Measurements from ENCODE around the gene SRC. TPM values are rescaled to one million over a fixed set of nuclear protein-coding genes. Genes with fewer than 3 reads are reported as not detected.

SRC gene
- total and polyA plus RNA-seq, 8 donors = 37.4 to 93.0 (median 71.5) TPM

DNA sequence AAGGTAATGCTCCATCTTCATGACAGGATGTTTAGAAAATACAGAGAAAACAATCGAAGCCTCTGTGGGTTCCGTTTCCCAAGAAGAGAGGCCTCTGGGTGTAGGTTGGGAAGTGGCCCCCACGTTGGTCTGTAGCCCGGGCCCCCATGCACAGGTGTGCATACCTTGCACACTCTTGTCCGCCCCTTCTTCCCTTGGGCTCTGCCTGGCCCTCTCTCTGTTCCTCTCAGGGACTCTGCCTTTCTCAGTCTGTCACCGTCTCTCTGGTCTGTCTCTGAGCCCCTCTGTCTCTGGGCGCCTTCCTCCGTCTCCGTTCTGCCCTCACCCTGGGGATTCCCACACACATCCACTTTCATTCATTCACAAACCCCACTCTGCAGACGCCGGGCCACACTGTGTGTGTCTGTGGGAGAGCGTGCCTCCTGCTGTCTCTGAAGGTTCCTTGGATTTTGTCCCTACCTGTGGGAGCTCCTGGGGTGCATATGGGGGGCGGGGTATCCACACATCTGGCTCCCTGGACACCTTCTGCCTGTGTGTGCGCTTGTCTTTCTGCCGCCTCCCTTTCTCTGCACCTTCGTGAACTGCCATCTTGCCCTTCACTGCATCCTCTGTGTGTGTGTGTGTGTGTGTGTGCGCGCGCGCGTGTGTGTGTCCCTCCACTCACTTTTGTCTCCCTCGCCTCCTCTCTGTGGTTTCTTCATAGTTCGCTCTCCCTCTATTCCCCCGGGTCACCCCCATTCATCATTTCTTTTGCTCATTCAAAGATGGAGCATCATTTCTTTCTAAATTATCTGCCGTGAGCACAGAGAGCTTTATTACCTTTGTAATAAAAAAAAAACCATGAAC, 75.3 kb downstream of the SRC start:
- Histone ChIP-seq H3K4me3 (no peak overlapping the region), H3K27me3 (peaks cover 0 to 79% of the 10 kb centered on the region in 2 donors), H3K9me3 (no peaks in the 10 kb centered on the region), H3K4me1 (no peaks in the 10 kb centered on the region), H3K27ac (no peak overlapping the region), H3K36me3 (no peaks in the 10 kb centered on the region)
- intact Hi-C loops (cut with DNase I) = no loop called here
- ATAC-seq (no peak), DNase-seq (no peak)
- TF ChIP-seq, protein P1, sequence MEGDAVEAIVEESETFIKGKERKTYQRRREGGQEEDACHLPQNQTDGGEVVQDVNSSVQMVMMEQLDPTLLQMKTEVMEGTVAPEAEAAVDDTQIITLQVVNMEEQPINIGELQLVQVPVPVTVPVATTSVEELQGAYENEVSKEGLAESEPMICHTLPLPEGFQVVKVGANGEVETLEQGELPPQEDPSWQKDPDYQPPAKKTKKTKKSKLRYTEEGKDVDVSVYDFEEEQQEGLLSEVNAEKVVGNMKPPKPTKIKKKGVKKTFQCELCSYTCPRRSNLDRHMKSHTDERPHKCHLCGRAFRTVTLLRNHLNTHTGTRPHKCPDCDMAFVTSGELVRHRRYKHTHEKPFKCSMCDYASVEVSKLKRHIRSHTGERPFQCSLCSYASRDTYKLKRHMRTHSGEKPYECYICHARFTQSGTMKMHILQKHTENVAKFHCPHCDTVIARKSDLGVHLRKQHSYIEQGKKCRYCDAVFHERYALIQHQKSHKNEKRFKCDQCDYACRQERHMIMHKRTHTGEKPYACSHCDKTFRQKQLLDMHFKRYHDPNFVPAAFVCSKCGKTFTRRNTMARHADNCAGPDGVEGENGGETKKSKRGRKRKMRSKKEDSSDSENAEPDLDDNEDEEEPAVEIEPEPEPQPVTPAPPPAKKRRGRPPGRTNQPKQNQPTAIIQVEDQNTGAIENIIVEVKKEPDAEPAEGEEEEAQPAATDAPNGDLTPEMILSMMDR (IDR thresholded peaks at IDR 0.05) = no peak

DNA sequence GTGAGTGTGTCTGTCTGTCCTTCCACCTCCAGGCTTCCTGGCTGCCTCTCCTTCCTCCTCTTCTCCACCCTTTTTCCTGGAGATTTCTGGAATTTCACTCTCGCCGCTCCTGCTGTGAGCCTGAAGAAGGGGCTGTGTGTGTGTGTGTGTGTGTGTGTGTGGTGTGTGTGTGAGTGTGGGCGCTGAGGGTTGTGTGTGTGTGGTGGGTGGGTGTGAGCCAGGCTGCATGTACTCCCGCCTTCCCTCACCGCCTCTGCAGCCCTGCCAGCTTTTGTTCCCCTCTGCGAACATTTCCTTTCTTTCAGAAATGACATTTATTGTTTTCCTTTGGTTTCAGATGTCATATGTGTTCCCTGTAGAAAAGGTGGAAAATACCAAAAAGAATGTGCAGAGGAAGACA, 76.0 kb downstream of the SRC start:
- DNase-seq (no peak), ATAC-seq (no peak)
- no peaks in the 10 kb centered on the region for H3K36me3 ChIP-seq

DNA sequence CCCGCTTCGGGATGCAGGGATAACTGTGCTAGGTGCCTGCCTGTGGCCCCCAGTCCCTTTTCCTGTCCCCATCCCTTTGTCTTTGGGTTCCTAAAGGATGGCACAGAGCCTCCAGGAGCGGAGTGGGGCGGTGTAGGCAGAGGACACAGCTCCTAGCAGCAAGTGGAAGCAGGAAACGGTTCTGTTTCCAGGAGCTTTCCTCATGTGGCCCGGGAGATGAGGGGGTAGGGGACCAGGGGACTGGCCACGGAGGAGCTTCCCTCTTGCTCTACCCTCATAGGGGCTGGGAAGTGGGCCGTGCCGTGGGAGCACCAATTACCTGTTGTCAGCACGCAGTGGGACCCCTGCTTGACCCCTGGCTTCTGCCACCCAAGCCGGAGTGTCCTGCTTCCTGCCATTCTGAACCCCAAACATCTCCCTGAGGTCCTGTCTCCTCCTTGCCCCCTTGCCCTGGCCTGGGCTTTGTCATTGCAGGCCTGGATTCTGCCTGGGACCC, 76.9 kb downstream of the SRC start:
- TF ChIP-seq, protein P1 (IDR thresholded peaks at IDR 0.05) = no peak
- Histone ChIP-seq H3K4me1 (no peaks in the 10 kb centered on the region), H3K9me3 (no peaks in the 10 kb centered on the region), H3K27ac (no peak overlapping the region), H3K4me3 (no peak overlapping the region), H3K36me3 (no peaks in the 10 kb centered on the region), H3K27me3 (peaks cover 0 to 65% of the 10 kb centered on the region in 2 donors)
- no peak for DNase-seq
- intact Hi-C loops (cut with DNase I) = no loop called here
- no peak for ATAC-seq

More for the DNA sequence above, 76.0 kb downstream of the SRC start:
- H3K27me3 ChIP-seq = peaks cover 0 to 74% of the 10 kb centered on the region in 2 donors
- no peaks in the 10 kb centered on the region for H3K9me3 ChIP-seq
- no peak overlapping the region for H3K27ac ChIP-seq
- H3K4me3 ChIP-seq = no peak overlapping the region
- no peaks in the 10 kb centered on the region for H3K4me1 ChIP-seq
- TF ChIP-seq, protein P1 (IDR thresholded peaks at IDR 0.05) = no peak
- intact Hi-C loops (cut with DNase I) = no loop called here

DNA sequence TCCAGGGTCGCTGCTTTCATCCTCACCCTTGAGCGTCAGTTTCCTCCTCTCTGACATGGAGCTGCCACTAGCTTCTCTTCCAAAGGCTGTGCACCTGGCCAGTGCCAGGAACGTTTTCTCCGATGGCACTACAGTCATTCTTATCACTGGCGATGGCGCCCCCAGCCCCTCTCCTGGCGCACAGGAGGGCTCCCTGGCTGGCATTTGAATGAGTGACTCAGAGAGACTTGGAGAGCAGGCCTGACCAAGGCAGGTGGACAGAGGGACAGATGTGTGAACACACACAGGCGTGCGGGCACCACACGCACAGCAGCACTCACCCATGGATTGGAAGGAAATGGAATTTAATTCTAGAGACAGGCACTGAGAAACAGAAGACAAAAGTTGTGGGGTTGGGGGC, 77.6 kb downstream of the SRC start:
- TF ChIP-seq, protein P1 (IDR thresholded peaks at IDR 0.05) = no peak
- no peaks in the 10 kb centered on the region for H3K4me1 ChIP-seq
- DNase-seq (no peak), ATAC-seq (no peak)
- no peaks in the 10 kb centered on the region for H3K36me3 ChIP-seq
- no peak overlapping the region for H3K27ac ChIP-seq
- H3K27me3 ChIP-seq = peaks cover 0 to 61% of the 10 kb centered on the region in 2 donors
- no peak overlapping the region for H3K4me3 ChIP-seq
- intact Hi-C loops (cut with DNase I) = no loop called here
- H3K9me3 ChIP-seq = no peaks in the 10 kb centered on the region

DNA sequence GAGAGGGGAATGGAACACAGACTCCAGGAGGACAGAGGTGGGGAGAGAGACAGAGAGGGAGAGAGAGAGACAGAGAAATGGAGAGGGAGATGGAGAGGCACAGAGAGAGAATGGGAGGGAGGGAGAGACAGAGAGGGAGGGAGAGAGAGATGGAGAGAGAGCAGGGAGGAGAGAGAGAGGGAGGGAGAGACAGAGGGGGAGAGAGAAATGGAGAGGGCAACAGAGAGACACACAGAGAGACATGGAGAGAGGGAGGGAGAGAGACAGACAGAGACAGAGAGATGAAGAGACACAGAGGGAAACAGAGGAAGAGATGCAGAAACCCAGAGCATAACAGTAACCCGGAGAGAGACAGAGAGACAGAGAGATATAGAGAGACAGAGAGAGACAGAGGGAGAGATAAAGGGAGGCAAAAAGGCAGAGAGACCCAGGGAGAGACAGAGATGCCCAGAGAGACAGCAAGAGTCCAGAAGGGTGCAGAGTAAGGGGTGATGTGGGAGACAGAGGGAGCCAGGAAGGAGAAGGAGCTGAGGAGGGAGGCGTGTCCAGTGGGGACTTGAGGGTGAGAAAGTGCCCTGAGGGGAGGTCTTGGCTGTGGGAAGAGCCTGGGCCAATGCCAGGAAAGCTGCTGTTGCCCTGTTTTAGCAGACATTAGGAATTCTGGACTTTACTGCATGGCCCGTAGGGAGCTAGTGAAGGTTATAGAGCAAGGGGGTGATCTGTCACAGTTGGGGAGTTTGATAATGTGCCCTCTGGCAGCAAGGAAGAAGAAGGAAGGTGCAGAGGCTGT, 78.3 kb downstream of the SRC start:
- no peak for ATAC-seq

More for the DNA sequence above, 78.3 kb downstream of the SRC start:
- H3K27ac ChIP-seq = no peak overlapping the region
- no peak overlapping the region for H3K4me3 ChIP-seq
- H3K9me3 ChIP-seq = no peaks in the 10 kb centered on the region
- no peaks in the 10 kb centered on the region for H3K36me3 ChIP-seq
- no peak for DNase-seq
- H3K4me1 ChIP-seq = no peaks in the 10 kb centered on the region
- TF ChIP-seq, protein P1 (IDR thresholded peaks at IDR 0.05) = no peak
- peaks cover 0 to 61% of the 10 kb centered on the region in 2 donors for H3K27me3 ChIP-seq
- intact Hi-C loops (cut with DNase I) = no loop called here
